Liver (tissue), 3 donors: ENCODE measurements around the gene VAMP1.

Source experiments
- JUND ChIP-seq, 2 donors: IDR thresholded peaks; 2 replicates each; pipeline ENCODE4 v1.6.1; 2016; ENCODE audit warnings: antibody characterized with exemption in 2 of 2
- MAX ChIP-seq: IDR thresholded peaks from 2 replicates; pipeline ENCODE4 v1.6.1; 2016; ENCODE audit warnings: antibody characterized with exemption
- TF ChIP-seq, protein P1 (sequence below): fragments of 150-350 bp; IDR thresholded peaks from 2 replicates; pipeline ENCODE4 v1.5.1; 2017; ENCODE audit warnings: improper control_type of control experiment, low read depth, low read length; ENCODE audit not compliant: missing input control
- TF ChIP-seq, protein P2 (sequence below): IDR thresholded peaks from 2 replicates; pipeline ENCODE4 v1.6.1; 2016; ENCODE audit warnings: antibody characterized with exemption
- TF ChIP-seq, protein P3 (sequence below): IDR thresholded peaks from 2 replicates; pipeline ENCODE4 v1.6.1; 2016; ENCODE audit warnings: antibody characterized with exemption
- donor health status: healthy.
- donor health status: healthy.

DNA sequence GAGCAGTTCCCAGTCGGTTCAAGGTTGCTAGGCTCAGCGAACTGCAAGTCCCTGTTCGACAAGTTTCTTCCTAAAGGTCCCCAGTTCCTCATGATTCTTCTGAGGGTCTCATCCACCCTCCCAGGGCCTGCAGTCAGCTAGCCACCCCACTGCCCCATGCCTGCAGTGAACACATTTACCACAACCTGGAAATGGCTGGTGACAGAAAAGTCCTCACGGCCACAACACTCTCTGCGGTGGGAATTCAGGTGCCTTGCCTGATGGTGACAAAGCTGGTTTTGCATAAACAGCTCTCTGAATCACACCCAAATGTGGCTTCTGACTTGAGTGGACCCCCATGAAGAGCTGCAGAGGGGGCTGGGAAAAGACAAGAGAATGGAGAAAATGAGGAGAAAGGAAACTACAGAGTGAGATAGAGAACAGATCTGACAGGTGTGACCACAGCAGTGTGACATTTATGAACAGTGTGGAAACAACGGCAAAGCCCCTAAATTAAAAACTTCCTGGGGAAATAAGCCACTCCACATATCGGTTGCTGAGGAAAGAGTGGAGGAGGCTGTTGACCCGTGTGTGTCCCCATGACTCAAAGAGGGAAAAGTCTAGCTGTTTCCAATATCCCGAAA is 27.0 kb downstream of the VAMP1 start:
- TF ChIP-seq, protein P1, sequence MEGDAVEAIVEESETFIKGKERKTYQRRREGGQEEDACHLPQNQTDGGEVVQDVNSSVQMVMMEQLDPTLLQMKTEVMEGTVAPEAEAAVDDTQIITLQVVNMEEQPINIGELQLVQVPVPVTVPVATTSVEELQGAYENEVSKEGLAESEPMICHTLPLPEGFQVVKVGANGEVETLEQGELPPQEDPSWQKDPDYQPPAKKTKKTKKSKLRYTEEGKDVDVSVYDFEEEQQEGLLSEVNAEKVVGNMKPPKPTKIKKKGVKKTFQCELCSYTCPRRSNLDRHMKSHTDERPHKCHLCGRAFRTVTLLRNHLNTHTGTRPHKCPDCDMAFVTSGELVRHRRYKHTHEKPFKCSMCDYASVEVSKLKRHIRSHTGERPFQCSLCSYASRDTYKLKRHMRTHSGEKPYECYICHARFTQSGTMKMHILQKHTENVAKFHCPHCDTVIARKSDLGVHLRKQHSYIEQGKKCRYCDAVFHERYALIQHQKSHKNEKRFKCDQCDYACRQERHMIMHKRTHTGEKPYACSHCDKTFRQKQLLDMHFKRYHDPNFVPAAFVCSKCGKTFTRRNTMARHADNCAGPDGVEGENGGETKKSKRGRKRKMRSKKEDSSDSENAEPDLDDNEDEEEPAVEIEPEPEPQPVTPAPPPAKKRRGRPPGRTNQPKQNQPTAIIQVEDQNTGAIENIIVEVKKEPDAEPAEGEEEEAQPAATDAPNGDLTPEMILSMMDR = no peak
- TF ChIP-seq, protein P2, sequence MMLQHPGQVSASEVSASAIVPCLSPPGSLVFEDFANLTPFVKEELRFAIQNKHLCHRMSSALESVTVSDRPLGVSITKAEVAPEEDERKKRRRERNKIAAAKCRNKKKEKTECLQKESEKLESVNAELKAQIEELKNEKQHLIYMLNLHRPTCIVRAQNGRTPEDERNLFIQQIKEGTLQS = no peak
- TF ChIP-seq, protein P3, sequence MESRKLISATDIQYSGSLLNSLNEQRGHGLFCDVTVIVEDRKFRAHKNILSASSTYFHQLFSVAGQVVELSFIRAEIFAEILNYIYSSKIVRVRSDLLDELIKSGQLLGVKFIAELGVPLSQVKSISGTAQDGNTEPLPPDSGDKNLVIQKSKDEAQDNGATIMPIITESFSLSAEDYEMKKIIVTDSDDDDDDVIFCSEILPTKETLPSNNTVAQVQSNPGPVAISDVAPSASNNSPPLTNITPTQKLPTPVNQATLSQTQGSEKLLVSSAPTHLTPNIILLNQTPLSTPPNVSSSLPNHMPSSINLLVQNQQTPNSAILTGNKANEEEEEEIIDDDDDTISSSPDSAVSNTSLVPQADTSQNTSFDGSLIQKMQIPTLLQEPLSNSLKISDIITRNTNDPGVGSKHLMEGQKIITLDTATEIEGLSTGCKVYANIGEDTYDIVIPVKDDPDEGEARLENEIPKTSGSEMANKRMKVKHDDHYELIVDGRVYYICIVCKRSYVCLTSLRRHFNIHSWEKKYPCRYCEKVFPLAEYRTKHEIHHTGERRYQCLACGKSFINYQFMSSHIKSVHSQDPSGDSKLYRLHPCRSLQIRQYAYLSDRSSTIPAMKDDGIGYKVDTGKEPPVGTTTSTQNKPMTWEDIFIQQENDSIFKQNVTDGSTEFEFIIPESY = no peak
- no peak for TF ChIP-seq MAX
- TF ChIP-seq JUND (IDR thresholded peaks at IDR 0.05) = no peak
